Measurements from ENCODE around the gene KCTD1.

Gene KCTD1

GRCh38 chr18:26407736-26408601 is 140.4 kb downstream of the KCTD1 start:
- DNase-seq (ENCODE audit: low read depth in 1 of 2, low spot score in 1 of 2) = no peak
- no peak overlapping the region for H3K4me3 ChIP-seq (replicated peaks; ENCODE audit: insufficient read depth, low read length)
- no peak for TF ChIP-seq GABPA (IDR thresholded peaks at IDR 0.05; ENCODE audit: low read depth)
- TF ChIP-seq REST (IDR thresholded peaks at IDR 0.05; ENCODE audit: insufficient replicate concordance, low read depth) = no peak
- TF ChIP-seq CTCF (IDR thresholded peaks at IDR 0.05; ENCODE audit: insufficient read depth, low read length) = no peak
- no peak for TF ChIP-seq POLR2AphosphoS5 (IDR thresholded peaks at IDR 0.05; ENCODE audit: low read depth)
- TF ChIP-seq SPI1 (IDR thresholded peaks at IDR 0.05; ENCODE audit: borderline replicate concordance, low read depth) = no peak

DNA sequence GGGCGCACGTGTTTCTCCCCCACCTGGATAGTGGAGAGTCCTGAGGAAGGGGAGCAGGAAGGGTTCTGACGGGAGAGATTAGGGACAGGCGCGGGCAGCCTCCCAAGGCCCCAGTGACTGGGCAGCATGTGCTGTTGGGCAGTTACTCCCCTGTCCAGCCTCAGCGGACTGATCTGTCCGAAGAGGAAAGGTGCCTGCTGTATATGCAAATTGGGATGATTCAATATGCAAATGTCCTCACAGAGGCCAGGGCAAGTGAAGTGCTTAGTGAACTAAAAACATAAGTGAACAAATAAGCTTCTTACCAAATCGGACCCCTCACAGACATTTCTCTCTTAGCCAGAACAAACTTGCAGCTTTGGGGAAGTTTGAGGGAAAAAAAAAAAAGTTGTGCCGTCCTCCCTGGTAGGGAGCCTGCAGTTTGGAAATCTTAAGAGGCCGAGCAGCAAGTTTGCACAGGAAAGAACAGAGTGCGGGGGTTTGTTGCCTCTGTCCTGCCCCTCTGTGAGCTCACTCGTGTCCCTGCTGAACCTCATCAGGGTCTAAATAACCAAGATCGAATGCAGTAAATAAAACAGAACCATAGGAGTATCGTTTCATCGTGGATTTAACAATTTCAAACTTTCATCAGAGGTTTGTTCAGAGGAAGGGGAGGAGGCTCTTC is 141.4 kb downstream of the KCTD1 start:
- DNase-seq (ENCODE audit: low read depth in 1 of 2, low spot score in 1 of 2) = no peak
- TF ChIP-seq SPI1 (IDR thresholded peaks at IDR 0.05; ENCODE audit: borderline replicate concordance, low read depth) = no peak
- no peak for TF ChIP-seq REST (IDR thresholded peaks at IDR 0.05; ENCODE audit: insufficient replicate concordance, low read depth)
- TF ChIP-seq POLR2AphosphoS5 (IDR thresholded peaks at IDR 0.05; ENCODE audit: low read depth) = no peak
- TF ChIP-seq GABPA (IDR thresholded peaks at IDR 0.05; ENCODE audit: low read depth) = no peak
- TF ChIP-seq CTCF (IDR thresholded peaks at IDR 0.05; ENCODE audit: insufficient read depth, low read length) = no peak

More at GRCh38 chr18:26407736-26408601, 140.4 kb downstream of the KCTD1 start:
- no peak overlapping the region for H3K27ac ChIP-seq (replicated peaks)
- H3K27me3 ChIP-seq (ENCODE audit: insufficient read depth, poor library complexity, severe bottlenecking) = no peaks in the 10 kb centered on the region

GRCh38 chr18:26406324-26406723 is 142.0 kb downstream of the KCTD1 start:
- TF ChIP-seq GABPA (IDR thresholded peaks at IDR 0.05; ENCODE audit: low read depth) (no peak), SPI1 (IDR thresholded peaks at IDR 0.05; ENCODE audit: borderline replicate concordance, low read depth) (no peak)
- Histone ChIP-seq H3K4me3 (replicated peaks; ENCODE audit: insufficient read depth, low read length) (no peak overlapping the region), H3K27me3 (ENCODE audit: insufficient read depth, poor library complexity, severe bottlenecking) (no peaks in the 10 kb centered on the region), H3K27ac (replicated peaks) (no peak overlapping the region)
- no peak for DNase-seq (ENCODE audit: low read depth in 1 of 2, low spot score in 1 of 2)

More for the DNA sequence above, 141.4 kb downstream of the KCTD1 start:
- Histone ChIP-seq H3K27ac (replicated peaks) (no peak overlapping the region), H3K4me3 (replicated peaks; ENCODE audit: insufficient read depth, low read length) (no peak overlapping the region), H3K27me3 (ENCODE audit: insufficient read depth, poor library complexity, severe bottlenecking) (no peaks in the 10 kb centered on the region)

GRCh38 chr18:26405190-26405801 is 143.1 kb downstream of the KCTD1 start:
- DNase-seq (ENCODE audit: low read depth in 1 of 2, low spot score in 1 of 2) = no peak
- no peak for TF ChIP-seq POLR2AphosphoS5 (IDR thresholded peaks at IDR 0.05; ENCODE audit: low read depth)
- no peak for TF ChIP-seq GABPA (IDR thresholded peaks at IDR 0.05; ENCODE audit: low read depth)
- TF ChIP-seq SPI1 (IDR thresholded peaks at IDR 0.05; ENCODE audit: borderline replicate concordance, low read depth) = no peak
- no peak for TF ChIP-seq CTCF (IDR thresholded peaks at IDR 0.05; ENCODE audit: insufficient read depth, low read length)
- no peak for TF ChIP-seq REST (IDR thresholded peaks at IDR 0.05; ENCODE audit: insufficient replicate concordance, low read depth)

More at GRCh38 chr18:26405190-26405801, 143.1 kb downstream of the KCTD1 start:
- Histone ChIP-seq H3K27ac (replicated peaks) (no peak overlapping the region), H3K27me3 (ENCODE audit: insufficient read depth, poor library complexity, severe bottlenecking) (no peaks in the 10 kb centered on the region), H3K4me3 (replicated peaks; ENCODE audit: insufficient read depth, low read length) (no peak overlapping the region)
